GM21515 (cell line): Measurements from ENCODE around the gene DYDC2.
"Not testable (repeated sequence)": the region's sequence is repeated elsewhere in the genome, so short reads cannot be mapped to it uniquely, and the experiment has no call there.

Experiments used
- ATAC-seq: cut with Tn5 transposase; IDR thresholded peaks from one replicate; pipeline ENCODE4 v1.9.1; 2021; ENCODE audit not compliant: unreplicated experiment

The DYDC2 gene

GRCh38 chr10:80412486-80412885, 55.9 kb downstream of the DYDC2 start:
- no peak for ATAC-seq

- no peak for ATAC-seq
Observed at GRCh38 chr10:80413271-80413996, 56.9 kb downstream of the DYDC2 start.

GRCh38 chr10:80414142-80414895, 57.7 kb downstream of the DYDC2 start:
- no peak for ATAC-seq

- ATAC-seq: no peak
Observed at GRCh38 chr10:80415734-80416478, 59.3 kb downstream of the DYDC2 start.

GRCh38 chr10:80416479-80417098, 60.0 kb downstream of the DYDC2 start:
- no peak for ATAC-seq

GRCh38 chr10:80417256-80417655, 60.7 kb downstream of the DYDC2 start:
- ATAC-seq: not testable (repeated sequence)
